ENCODE measurements around the gene CFAP20. TPM values are rescaled to one million over a fixed set of nuclear protein-coding genes. Genes with fewer than 3 reads are reported as not detected.

The CFAP20 gene
- polyA plus RNA-seq (2013, experiment 1 of 2; ENCODE audit: insufficient read length) = 40.5 TPM
- 28.9 TPM for polyA plus RNA-seq (2013, experiment 2 of 2; ENCODE audit: insufficient read length)

DNA sequence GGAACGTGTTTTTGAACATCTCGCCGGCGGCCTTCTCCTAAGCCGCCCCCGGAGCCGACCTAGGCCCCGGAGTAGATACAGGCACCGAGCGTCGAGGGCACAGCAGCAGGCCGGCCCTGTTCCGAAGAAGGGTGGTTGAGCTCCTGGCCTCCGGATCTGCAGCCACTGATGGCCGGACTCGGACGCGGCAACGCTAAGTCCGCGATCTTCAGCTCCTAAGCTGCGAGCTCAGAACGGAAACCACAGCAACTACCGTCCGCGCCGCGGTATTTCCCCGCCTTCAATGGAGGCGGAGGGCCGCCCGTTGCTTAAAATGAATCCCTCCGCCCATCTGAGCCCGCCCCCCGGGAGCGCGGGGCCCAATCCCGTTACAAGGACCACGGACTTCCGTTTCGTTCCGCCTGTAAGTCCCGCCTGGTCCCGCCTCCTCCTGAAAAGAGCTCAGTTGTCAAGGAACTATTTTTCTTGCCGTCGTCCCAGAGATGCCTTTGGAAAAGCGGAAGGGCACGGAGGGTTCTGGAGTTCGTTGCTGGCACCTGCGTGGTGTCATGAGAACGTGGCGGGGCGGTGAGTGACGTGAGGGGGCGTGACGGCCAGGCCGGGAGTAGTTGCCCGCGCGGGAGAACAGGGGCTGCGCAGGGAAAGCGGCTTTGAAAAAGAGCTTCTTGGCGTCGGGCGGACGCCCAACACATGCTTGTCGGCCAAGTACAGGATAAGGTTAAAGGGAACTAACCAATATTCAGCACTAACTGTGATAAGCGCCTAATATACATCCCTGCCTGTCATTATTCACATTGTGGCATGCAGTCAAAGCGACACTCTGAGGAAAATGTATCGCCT is at the start of gene CFAP20:
Gene CFAP20, minus strand, starts transcription at position 285 of the 840 bp plus-strand sequence. Its CDS starts 266 bp downstream, at position 19.
- peak; percentile 100 for DNase-seq

DNA sequence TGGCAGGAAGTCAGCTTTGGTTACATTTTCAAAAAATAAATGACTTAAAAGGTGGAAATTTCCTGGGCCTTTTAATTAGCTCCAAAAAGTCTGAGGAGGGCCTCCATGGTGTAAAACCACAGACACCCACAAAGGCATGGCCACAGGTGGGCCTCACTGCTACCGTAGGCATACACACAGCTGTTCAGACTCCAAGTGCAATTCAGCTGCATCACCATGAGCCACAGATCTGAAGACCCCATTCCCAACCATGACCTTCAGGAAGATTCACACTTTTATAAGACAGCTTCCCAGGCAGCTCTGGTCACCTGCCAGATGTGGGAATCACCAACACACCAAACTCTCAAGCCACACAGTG is 48.2 kb upstream of the CFAP20 start:
- no peak for DNase-seq

DNA sequence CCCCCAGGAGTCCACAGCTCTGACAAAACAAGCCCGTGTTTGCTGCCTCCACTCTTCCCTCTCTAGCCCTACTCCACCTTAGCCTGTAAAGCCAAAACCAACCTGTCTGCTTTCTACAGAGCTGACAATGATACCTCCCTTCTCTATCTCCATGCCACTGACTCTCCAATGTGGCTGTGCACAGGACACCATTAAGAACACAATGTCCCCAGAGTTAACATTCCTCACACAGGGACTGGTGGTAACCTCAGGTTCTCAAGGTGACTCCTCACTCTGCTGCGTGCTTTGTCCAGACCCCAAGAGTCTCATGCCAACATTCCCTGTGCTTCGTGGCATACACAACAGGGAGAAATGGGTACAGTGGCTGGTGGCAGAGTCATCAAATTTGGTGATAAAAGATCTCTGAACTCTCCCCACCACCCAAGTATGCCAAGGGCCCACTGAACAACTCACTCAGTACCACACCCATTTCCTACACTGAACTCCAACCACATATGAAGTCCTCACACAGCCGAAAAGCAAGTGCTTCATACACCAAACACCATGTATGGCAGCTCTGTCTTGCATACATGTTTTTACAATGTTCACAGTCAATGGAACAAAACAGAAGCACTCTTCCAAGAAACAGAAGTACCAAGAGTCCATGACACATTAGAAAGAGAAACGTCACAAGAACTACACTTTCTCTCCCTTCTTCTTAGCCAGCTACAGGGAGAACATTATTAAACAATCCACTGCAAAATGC is 47.6 kb upstream of the CFAP20 start:
- no peak for DNase-seq

DNA sequence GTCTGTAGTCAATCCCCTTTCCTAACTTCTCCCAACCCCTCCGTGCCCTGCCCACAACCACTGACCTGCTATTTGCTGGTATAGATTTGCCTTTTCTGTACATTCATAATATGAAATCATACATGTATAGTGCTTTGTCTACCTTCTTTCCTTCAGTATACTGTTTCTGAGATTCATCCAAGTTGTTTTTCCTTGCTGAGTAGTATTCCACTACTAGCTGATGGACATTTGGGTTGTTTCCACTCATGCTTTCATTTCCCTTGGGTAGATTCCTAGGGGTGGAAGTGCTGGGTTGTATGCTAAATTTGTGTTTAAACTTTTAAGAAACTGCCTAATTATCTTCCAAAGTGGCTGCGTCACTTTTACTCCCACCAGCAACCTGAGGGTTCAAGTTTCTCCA is 41.0 kb upstream of the CFAP20 start:
- no peak for DNase-seq

DNA sequence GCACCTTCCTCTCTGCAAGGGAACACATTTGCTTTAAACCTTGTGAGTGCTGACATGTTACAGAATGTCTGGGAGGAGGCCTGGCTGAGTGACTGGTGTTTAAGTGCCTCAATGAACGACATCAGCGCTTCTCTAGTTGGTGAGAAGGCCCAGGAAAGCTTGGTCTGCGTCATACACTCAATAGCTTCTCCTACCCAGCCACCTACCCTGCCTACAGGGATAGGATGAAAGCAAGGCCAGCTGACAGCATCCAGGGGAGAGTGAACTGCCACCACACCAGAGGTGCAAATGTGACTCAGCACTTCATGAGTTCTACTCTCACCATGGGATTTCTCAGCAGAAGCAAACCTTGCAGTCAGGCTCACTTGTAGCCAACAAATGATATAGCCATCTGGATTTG is 31.7 kb upstream of the CFAP20 start:
- DNase-seq = no peak

DNA sequence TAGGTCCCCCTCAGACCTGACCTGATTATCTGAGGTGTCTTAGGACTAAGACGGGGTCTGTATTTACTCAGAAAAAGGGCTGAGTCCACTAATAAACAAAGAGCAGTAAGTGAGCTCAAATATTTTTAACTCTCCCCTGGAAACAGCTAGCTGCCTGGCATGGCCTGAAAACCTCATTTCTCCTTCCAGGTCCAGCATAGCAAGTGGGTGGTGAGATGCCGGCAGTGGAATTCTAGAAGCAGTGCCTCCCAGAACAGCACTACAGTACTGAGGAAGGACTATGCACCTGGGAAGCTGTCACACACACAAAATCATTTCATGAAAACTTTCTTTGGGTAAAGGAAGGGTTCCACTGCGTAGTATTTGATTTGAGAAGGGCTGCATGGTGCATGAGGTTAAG is 29.5 kb upstream of the CFAP20 start:
- DNase-seq = no peak

DNA sequence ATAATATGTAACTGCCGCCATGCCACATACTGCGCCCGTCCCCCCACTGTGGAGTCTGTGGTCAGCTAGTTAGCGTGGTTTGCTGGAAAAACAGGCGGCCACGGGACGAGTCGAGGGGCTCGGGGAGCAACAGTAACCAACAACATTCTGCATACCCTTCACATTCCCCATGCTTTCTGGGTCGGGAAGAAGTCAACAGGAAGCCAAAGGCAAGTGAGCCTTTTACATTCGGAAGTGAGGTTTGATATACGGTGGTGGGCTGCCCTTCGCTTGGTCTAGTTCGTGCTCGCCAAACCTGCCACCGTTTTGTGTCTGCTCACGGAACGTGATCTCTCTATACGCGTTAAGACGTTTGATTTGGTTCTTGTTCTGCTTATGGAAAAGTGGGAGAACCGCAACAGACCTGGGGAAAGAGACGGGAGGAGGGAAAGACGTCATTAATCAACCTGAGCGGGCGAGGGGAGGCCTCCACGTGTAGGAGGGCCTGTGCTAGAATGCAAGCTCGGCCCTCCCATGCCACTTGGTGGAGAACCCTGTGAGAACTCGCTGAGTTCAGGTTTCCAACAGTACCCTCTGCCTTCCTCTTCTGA is 28.9 kb upstream of the CFAP20 start:
- DNase-seq = no peak

DNA sequence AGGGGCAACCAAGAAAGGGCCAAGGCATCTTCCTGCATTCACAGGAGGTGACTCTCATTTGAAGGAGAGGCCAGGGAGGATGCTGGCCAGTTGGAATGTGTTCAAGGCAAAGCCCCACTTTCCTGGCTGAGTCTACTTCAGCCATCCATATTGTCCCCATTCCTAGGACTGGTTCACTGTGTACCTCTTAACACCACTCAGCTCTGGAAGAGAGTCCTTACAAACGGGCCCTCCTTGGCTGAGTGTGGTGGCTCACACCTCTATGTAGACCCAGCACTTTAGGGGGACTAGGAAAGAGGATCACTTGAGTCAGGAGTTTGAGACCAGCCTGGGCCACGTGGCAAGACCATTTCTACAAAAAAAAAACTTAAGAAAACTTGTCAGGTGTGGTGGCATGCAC is 28.1 kb upstream of the CFAP20 start:
- DNase-seq = no peak

DNA sequence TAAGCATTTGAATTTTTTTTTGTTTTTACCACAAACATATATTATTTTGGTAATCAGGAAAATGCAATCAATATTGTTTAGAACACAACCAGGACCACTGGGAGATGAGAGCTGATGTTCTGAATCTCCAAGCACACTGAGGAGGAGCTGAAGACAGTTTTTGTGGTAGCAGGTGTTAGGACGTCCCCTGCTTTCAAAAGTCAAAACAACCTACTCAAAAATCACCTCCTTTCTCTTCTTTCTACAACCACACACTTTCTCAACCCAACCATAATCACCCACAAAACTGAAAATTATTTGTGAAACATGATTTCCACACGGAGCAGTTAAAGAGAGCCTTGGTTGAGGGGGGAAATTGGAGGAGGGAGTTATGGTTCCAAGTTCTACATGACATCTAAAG is 26.7 kb upstream of the CFAP20 start:
- no peak for DNase-seq

DNA sequence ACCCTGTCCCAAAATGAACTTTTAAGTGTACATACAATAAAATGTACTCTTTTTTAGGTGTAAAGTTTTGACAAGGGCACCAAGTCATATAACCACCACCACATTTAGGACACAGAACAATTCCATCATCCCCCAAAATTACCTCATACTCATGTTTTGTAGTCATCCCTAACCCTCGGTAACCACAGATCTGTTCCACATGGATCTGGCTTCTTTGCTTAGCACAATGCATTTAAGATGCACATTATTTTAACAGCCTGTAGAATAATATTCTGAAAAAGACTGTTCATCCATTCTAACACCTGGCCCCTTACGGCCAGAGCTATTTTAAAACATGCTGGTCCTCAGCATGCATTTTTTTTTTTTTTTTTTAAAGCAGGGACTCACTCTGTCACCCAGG is 25.2 kb upstream of the CFAP20 start:
- DNase-seq = no peak

DNA sequence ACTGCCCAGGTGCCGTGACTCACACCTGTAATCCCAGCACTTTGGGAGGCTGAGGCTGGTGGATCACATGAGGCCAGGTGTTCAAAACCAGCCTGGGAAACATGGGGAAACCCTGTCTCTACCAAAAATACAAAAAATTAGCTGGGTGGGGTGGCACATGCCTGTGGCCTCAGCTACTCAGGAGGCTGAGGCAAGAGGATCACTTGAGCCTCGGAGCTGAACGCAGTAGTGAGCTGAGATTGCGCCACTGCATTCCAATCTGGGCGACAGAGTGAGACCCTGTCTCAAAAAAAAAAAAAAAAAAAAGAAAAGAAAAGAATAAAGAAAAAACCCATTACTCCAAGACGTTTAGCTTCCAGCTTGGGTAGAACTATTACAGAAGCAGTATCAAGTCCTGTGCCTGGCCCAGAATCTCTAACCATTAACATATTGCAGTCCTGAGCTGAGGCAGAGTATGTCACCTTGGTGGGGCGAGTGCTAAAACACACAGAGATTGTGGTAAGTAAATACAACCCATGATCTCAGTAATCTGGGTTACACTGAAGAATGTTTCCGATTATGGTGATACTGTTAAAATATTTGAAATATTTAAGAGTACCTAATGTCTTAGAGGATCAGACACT is 23.2 kb upstream of the CFAP20 start:
- DNase-seq = peak; percentile 37

DNA sequence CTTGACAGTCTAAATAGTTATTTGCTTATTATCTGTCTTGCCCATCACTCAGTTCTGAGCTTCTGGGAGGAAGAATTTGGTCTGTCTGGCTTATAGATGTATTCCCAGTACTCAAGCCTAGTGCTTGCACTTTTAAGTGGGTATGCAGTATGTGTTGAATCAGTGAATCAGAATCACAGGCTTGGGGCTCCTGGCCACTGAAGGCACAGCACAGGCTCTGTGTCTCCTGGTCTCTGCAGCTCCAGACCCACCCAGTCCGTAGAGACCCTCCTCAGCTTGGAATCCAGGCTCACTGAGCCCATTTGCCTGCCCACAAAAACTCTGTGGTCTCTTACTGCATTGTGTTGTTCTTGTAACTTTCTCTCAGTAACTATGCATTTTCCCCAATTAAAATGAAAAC is 19.3 kb upstream of the CFAP20 start:
- DNase-seq = no peak

DNA sequence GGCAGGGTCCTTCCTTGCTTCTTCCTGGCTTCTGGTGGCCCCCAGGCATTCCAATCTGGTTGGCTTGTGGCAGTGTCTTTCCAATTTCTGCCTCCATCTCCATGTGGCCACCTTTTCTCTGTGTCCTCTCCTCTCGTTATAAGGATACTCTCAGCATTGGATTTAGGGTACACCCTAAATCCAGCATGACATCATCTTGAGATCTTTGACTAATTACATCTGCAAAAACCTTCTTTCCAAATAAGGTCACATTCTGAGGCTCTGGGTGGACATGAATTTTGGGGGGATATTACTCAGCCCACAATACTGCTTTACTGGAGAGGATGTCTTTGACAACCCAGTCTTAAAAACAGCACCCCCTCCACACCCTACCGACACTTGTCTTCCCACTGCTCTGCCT is 18.9 kb upstream of the CFAP20 start:
- DNase-seq = no peak

DNA sequence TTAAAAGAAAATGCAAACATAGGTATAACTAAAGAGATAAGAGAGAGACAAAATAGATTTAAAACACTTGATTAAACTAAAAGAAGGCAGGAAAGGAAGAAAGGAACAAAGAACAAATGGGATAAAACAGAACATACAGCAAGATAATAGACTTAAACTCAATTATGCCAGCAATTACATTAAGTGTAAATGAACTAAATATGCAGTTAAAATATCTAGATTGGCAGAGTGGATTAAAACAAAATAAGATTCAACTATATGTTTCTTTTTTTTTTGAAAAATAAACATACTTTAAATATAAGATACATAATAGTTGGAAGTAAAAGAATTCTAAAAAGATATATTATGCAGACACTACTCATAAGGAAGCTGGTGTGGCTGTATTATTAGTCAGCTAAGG is 9.7 kb upstream of the CFAP20 start:
- no peak for DNase-seq

DNA sequence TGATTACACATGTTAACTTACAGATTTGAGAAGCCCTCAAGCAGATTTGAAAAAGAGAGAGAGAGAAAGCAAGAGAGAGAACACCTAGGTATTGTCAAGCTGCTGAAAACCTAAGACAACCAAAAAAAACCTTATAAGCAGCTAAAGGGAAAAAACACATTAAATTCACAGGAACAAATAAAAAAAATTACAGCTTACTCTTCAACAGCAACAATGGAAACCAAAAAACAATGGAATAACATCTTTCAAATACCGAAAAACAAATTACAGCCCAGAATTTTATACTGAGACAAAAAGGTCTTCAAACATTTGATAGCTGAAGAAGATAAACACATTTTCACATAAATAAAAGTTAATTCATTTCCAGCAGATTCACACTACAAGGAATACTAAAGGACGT is 8.4 kb upstream of the CFAP20 start:
- DNase-seq = no peak

DNA sequence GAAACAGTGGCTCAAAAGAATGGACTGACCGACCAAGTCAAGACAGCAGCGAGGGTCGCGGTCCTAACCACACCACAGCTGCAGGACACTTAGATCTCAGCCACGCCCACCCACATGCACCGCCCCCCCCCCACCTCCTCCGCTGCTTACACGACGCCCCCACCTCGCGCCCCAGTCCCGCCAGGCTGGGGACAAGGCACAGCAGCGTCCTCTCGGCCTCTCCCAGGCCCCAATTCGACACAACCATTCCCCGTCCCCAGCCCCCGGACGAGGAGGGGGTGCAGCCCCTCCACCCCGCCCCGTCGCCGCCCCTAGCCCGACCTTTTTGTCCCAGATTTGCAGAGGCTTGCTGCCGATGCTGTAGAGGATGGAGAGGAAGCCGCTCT is 477 bp downstream of the CFAP20 start:
- DNase-seq = no peak

DNA sequence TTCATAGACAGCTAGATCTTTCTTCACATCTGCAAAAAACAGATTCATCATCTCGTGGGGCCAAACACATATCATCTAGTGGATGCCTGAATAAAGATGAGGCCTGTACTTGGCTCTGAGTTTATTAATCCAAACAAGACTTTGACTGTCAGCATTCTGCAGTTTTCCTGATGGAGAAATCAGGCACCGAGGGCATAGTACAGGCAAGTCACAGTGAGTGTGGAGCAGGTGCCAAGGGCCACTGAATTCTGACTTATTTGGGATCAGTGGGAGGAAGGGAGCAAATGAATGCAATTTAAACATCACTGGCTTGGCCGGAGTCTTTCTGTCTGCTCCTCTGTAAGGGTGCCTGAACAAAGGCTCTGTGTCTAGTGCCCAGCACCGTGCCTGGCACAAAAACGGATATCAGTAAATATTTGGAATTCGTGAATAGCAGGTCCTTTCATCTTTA is 975 bp downstream of the CFAP20 start:
- no peak for DNase-seq

DNA sequence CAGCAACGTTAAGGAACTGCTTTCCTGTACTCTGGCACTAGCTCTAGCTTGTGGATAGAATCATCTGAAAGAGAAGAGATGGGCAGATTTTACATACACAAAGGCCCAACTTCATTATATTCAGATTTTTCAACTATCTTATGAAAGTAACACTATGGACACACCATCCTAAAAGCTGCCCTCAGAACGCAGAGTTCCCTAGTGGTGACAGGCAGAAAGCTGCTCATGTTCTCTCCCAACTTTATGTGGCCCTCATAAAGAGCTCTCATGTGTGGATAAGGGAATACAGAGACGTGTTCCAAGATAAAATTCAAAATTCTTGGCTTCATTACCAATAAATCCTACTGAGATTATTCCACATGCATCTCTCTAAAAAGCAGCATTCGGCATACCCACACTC is 1.5 kb downstream of the CFAP20 start:
- DNase-seq = no peak

DNA sequence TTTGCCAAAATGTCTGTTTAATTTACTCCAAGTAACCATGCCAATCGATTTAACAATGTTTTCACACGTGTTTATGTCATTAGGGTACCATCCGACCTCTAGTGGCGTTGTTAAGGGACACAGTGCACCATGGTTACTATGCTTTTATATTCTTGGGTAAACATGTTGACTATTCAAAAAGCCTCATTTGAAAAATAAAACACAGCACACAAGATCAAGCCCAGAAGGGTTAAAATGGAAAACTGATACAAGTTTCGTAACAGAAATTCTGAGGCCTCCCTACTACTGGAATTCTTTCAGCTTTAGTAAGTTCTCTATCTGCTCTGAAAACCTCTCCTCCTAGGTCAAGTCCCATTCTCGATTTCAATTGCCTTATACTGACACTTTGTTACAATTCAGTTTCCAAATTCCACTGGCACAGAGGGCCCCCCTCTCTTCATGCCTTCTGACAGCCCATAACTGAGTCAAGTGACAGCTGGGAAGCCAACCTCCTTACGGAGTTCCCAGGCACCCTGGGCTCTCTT is 2.1 kb downstream of the CFAP20 start:
- DNase-seq = peak; percentile 44

DNA sequence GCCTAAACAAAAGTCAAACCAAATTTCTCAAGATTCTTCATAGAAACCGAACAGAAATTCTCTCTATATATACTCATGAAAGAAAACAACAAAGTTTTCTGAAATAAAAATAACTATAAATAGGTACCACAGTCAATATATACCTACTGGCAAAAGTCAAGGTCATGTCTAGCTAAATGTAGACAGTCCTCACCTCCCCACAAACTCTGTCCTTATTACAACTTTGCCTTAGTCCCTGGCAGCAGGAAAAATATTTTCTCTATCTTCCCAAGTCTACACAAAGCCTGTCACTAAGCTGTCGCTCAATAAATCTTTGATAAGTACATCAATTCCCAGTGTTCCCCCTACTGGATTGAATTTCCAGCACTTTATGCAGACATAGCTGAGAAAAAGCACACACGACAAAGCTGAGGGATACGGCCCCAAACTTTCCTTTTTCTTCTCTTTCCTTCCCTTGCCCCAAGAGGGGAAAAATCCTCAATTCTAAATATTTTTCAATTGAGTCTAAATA is 2.7 kb downstream of the CFAP20 start:
- no peak for DNase-seq

DNA sequence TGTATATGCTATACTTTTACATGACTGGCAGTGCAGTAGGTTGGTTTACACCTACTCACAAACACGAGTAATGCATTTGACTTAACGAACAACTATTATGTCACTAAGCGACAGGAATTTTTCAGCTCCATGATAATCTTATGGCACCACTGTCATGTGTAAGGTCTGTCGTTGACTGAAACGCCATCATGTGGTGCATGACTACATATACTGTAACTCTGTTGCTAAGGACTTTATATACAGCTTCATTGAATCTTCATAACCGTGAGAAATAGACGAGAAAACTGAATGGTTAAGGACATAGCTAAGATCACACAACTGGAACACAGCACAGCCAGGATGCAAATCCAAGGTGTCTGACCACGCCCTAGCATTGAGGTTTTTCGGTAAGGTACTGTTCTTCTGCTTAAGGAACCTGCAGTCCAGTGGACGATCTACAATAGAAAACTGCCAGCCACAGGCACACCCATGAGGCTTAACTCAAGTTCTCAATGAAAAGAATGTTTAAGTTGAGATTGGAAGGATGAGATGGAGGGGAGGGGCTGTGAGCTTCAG is 3.3 kb downstream of the CFAP20 start:
- no peak for DNase-seq

DNA sequence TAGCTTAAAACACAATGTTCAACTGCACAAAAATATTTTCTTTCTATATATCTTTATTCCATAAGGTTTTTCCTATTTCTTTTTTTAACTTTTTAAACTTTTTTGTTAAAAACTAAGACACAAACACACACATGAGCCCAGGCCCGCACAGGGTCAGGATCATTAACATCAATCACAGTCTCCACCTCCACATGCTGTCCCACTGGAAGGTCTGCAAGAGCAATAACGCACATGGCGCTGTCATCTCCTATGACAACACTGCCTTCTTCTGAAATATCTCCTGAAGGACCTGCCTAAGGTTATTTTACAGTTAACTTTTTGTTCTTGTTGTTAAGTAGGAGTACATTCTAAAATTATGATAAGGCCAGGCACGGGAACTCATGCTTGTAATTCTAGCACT is 4.1 kb downstream of the CFAP20 start:
- no peak for DNase-seq

DNA sequence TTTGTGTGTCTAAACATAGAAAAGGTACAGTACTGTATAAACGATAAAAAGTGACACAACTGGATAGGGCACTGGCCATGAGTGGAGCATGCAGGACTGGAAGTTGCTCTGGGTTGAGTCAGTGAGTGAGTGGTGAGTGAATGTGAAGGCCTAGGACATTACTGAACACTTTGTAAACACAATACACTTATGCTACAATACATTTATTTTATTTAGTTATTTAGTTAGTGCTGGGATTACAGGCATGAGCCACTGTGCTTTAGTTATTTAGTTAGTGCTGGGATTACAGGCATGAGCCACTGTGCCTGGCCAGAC is 4.6 kb downstream of the CFAP20 start:
- DNase-seq = peak; percentile 43
